DOHH2 (cell line): Measurements from ENCODE around the gene FOXP4.

Experiments
- H3F3A ChIP-seq: fragments of 200-600 bp; sonication (generic), shearing (Covaris generic); 2 replicates; pipeline ENCODE4 v1.6.0; 2016; ENCODE audit warnings: antibody characterized with exemption, mild to moderate bottlenecking; ENCODE audit not compliant: control insufficient read depth, insufficient read depth
- H3K27ac ChIP-seq: fragments of 200-600 bp; sonication (generic); 2 replicates; pipeline ENCODE4 v1.5.1; 2014; ENCODE audit warnings: low read depth, mild to moderate bottlenecking, low read length, moderate library complexity
- H3K27me3 ChIP-seq: fragments of 200-600 bp; sonication (generic); 2 replicates; pipeline ENCODE4 v1.6.1; 2014; ENCODE audit warnings: mild to moderate bottlenecking, low read length, mixed read lengths; ENCODE audit not compliant: control insufficient read depth
- H3K36me3 ChIP-seq: fragments of 200-600 bp; sonication (generic); 2 replicates; pipeline ENCODE4 v1.6.1; 2014; ENCODE audit warnings: mild to moderate bottlenecking, low read length, moderate library complexity, mixed read lengths; ENCODE audit not compliant: control insufficient read depth
- H3K4me1 ChIP-seq: fragments of 200-600 bp; sonication (generic); 2 replicates; pipeline ENCODE4 v1.6.1; 2014; ENCODE audit warnings: mild to moderate bottlenecking, low read length, mixed read lengths; ENCODE audit not compliant: control insufficient read depth
- H3K4me2 ChIP-seq: fragments of 200-600 bp; sonication (generic); 2 replicates; pipeline ENCODE4 v1.6.0; 2014; ENCODE audit warnings: mild to moderate bottlenecking, low read length, moderate library complexity
- H3K4me3 ChIP-seq: fragments of 200-600 bp; sonication (generic); 2 replicates; pipeline ENCODE4 v1.5.1; 2014; ENCODE audit warnings: mild to moderate bottlenecking, low read length, mixed read lengths
- H3K79me2 ChIP-seq: fragments of 200-600 bp; sonication (generic); 2 replicates; pipeline ENCODE4 v1.6.1; 2014; ENCODE audit warnings: mild to moderate bottlenecking, low read length, mixed read lengths; ENCODE audit not compliant: control insufficient read depth
- H3K9me2 ChIP-seq: fragments of 200-600 bp; sonication (generic); replicated peaks from 2 replicates; pipeline ENCODE4 v1.6.1; 2014; ENCODE audit warnings: mild to moderate bottlenecking, low read length, mixed read lengths; ENCODE audit not compliant: control insufficient read depth
- H3K9me3 ChIP-seq: fragments of 200-600 bp; sonication (generic); 2 replicates; pipeline ENCODE4 v1.6.1; 2014; ENCODE audit warnings: antibody characterized with exemption, low read length, mixed read lengths; ENCODE audit not compliant: control insufficient read depth, insufficient read depth
- H4K20me1 ChIP-seq: fragments of 200-600 bp; sonication (generic); 2 replicates; pipeline ENCODE4 v1.6.0; 2014; ENCODE audit warnings: low read depth, mild to moderate bottlenecking, antibody characterized with exemption, low read length, moderate library complexity; ENCODE audit not compliant: control insufficient read depth, insufficient read depth
- EZH2phosphoT487 ChIP-seq: fragments of 200-600 bp; sonication (generic); IDR thresholded peaks from 2 replicates; pipeline ENCODE4 v1.6.1; 2017; ENCODE audit warnings: borderline replicate concordance, mild to moderate bottlenecking, antibody characterized with exemption, low read length, moderate library complexity, mixed read lengths
- TF ChIP-seq, protein P1 (sequence below): fragments of 200-600 bp; sonication (generic); IDR thresholded peaks from one replicate; pipeline ENCODE4 v1.5.1; 2014; ENCODE audit warnings: antibody characterized with exemption, mild to moderate bottlenecking, low read depth, low read length; ENCODE audit not compliant: poor library complexity, severe bottlenecking

FOXP4 gene

GRCh38 chr6:41621367-41621766 lies 75.2 kb downstream of the FOXP4 start:
- TF ChIP-seq EZH2phosphoT487 = no peak
- TF ChIP-seq, protein P1, sequence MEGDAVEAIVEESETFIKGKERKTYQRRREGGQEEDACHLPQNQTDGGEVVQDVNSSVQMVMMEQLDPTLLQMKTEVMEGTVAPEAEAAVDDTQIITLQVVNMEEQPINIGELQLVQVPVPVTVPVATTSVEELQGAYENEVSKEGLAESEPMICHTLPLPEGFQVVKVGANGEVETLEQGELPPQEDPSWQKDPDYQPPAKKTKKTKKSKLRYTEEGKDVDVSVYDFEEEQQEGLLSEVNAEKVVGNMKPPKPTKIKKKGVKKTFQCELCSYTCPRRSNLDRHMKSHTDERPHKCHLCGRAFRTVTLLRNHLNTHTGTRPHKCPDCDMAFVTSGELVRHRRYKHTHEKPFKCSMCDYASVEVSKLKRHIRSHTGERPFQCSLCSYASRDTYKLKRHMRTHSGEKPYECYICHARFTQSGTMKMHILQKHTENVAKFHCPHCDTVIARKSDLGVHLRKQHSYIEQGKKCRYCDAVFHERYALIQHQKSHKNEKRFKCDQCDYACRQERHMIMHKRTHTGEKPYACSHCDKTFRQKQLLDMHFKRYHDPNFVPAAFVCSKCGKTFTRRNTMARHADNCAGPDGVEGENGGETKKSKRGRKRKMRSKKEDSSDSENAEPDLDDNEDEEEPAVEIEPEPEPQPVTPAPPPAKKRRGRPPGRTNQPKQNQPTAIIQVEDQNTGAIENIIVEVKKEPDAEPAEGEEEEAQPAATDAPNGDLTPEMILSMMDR = no peak
- H3K4me1 ChIP-seq = peaks cover 10% of the 10 kb centered on the region
- peaks cover 27% of the 10 kb centered on the region for H3K27me3 ChIP-seq
- no peak overlapping the region for H3K4me3 ChIP-seq
- no peaks in the 10 kb centered on the region for H3K9me2 ChIP-seq
- no peaks in the 10 kb centered on the region for H3K36me3 ChIP-seq
- H3K79me2 ChIP-seq = no peaks in the 10 kb centered on the region
- H4K20me1 ChIP-seq = no peaks in the 10 kb centered on the region
- H3K4me2 ChIP-seq = no peak overlapping the region
- no peaks in the 10 kb centered on the region for H3F3A ChIP-seq
- no peaks in the 10 kb centered on the region for H3K9me3 ChIP-seq
- H3K27ac ChIP-seq = no peak overlapping the region

DNA sequence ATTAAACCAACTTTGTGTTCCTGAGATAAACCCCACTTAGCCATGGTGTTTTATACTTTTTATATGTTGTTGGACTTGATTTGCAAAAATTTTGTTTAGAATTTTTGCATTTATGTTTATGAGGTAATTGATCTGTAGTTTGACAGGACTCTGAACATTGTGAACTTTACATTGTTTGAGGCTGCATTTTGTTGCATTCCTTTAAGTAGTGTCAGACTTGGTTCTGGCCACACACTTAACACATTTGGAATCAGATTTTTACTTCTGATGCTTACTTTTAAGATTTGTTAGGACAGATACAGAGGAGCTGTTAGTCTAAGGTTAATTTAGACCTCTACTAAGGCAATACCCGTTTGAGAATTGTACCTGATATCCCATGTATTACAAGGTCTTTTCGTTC lies 75.6 kb downstream of the FOXP4 start:
- Histone ChIP-seq H4K20me1 (no peaks in the 10 kb centered on the region), H3K27me3 (peaks cover 27% of the 10 kb centered on the region), H3K4me1 (peaks cover 10% of the 10 kb centered on the region), H3K27ac (no peak overlapping the region), H3K4me2 (no peak overlapping the region), H3F3A (no peaks in the 10 kb centered on the region), H3K9me2 (no peaks in the 10 kb centered on the region), H3K9me3 (no peaks in the 10 kb centered on the region), H3K4me3 (no peak overlapping the region), H3K36me3 (no peaks in the 10 kb centered on the region), H3K79me2 (no peaks in the 10 kb centered on the region)
- no peak for TF ChIP-seq EZH2phosphoT487
- TF ChIP-seq, protein P1 = no peak

DNA sequence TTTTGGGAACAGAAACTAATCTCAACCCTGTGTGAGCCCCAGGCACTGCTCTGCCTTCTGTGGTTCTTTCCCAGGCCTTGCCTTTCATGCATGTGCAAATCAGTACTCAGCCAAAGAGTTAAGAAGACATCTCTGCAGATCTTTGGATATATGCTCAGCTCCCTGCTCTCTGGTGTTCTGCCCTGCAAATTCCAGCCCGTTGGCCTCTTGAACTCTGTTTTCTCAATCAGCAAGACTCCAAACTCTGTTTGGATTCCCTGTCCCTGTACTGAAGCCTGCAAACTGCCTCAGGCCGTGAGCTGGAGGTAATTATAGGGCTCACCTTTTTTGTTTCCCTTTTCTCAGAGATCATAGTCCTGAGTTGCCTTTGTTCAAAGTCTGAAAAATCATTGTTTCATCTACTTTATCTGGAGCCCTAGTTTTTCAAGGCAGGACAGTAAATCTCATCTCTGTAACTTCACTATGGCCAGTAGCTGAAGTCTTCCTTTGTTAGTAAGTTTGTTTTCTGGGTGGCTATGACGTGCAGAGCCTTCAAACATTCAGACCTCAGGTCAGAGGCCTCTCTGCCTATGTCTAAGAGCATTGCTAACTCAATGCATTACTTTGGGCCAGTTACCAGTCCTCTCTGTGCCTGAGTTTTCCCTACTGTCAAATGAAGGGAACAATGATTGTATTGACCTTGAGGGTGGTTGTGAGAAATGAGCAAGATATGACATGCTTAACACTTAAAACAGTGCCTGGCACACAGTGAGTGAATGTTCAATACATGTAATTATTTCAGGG lies 76.2 kb downstream of the FOXP4 start:
- Histone ChIP-seq H3K27me3 (peaks cover 27% of the 10 kb centered on the region), H3K4me1 (peaks cover 10% of the 10 kb centered on the region), H3K4me2 (no peak overlapping the region), H3F3A (no peaks in the 10 kb centered on the region), H3K4me3 (no peak overlapping the region), H3K9me3 (no peaks in the 10 kb centered on the region), H3K27ac (no peak overlapping the region), H3K79me2 (no peaks in the 10 kb centered on the region), H3K9me2 (no peaks in the 10 kb centered on the region), H3K36me3 (no peaks in the 10 kb centered on the region), H4K20me1 (no peaks in the 10 kb centered on the region)
- TF ChIP-seq EZH2phosphoT487 = no peak
- TF ChIP-seq, protein P1 = no peak
